ENCODE data around the gene ANKRD16. TPM values are rescaled to one million over a fixed set of nuclear protein-coding genes. Genes with fewer than 3 reads are reported as not detected.
"Not testable (repeated sequence)": the region's sequence is repeated elsewhere in the genome, so short reads cannot be mapped to it uniquely, and the experiment has no call there.

ANKRD16 gene
- total RNA-seq, 4 donors from 2014 or later, result 9.0 to 23.3 (median 16.6) TPM

DNA sequence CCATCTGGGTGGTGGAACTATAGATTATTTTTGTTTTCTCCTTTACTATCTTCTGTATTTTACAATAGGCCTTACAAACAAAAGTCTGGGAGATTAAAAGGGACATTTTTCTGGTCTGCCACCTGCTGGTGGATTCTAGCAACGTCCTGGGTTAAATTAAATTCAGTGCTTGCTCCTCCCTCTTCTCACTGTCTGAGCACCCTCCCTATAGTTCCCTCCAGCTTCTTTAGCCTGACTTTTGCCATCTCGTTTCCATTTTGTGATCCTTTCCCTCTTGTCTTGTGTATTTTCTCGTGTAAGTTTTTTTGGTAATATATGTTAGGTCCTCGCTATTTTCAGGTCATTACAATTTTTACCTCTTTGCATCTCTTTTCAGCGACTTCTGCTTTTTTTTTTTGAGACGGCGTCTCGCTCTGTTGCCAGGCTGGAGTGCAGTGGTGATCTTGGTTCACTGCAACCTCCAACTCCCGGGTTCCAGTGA lies 16.1 kb downstream of the ANKRD16 start:
- peak; percentile 68 to 91 for DNase-seq (ENCODE audit: low spot score in 2 of 2)
- no peak overlapping the region for H3K4me3 ChIP-seq (ENCODE audit: low read depth, poor library complexity, severe bottlenecking)
- 44 to 45% methylated on average over 9 of the region's 9 CpGs for WGBS, 2 donors
- intact Hi-C loops (cut with DNase I; ENCODE audit: low total_unique reads), result loop anchor here (10.0 kb wide), 1 partner anchor 189 kb away; the partner anchor contains the start of gene TASOR2
- TF ChIP-seq POLR2A (IDR thresholded peaks at IDR 0.05), result no peak
- TF ChIP-seq, protein P1, sequence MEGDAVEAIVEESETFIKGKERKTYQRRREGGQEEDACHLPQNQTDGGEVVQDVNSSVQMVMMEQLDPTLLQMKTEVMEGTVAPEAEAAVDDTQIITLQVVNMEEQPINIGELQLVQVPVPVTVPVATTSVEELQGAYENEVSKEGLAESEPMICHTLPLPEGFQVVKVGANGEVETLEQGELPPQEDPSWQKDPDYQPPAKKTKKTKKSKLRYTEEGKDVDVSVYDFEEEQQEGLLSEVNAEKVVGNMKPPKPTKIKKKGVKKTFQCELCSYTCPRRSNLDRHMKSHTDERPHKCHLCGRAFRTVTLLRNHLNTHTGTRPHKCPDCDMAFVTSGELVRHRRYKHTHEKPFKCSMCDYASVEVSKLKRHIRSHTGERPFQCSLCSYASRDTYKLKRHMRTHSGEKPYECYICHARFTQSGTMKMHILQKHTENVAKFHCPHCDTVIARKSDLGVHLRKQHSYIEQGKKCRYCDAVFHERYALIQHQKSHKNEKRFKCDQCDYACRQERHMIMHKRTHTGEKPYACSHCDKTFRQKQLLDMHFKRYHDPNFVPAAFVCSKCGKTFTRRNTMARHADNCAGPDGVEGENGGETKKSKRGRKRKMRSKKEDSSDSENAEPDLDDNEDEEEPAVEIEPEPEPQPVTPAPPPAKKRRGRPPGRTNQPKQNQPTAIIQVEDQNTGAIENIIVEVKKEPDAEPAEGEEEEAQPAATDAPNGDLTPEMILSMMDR (IDR thresholded peaks at IDR 0.05), result peak in 1 of 3 donors; percentile 86

DNA sequence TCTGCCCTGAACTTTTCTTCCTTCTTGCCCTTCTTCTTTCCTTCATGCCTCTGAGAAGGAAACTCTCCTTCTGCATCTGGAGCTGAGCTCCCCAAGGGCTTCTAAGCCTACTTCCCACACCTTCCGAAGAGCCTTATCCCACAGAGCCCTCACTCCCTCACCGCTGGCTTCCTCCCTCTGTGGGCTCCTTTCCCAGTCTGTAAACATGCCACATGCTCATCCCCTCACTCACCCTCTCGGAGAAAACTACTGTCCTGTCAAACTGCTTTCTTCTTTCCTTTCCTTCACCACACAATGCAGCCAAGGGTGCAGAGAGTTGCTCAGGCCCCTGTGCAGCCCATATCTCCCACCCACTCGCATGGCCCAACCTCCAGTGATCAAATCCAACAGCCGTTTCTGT lies 18.1 kb downstream of the ANKRD16 start:
- no peak for TF ChIP-seq POLR2A (IDR thresholded peaks at IDR 0.05)
- TF ChIP-seq, protein P1 (IDR thresholded peaks at IDR 0.05), result no peak
- H3K4me3 ChIP-seq (ENCODE audit: low read depth, poor library complexity, severe bottlenecking), result no peak overlapping the region
- WGBS, 2 donors, result 71 to 77% methylated on average over 5 of the region's 5 CpGs
- no peak for DNase-seq (ENCODE audit: low spot score in 2 of 2)
- intact Hi-C loops (cut with DNase I; ENCODE audit: low total_unique reads), result loop anchor here (10.0 kb wide), 1 partner anchor 187 kb away; the partner anchor contains the start of gene TASOR2

DNA sequence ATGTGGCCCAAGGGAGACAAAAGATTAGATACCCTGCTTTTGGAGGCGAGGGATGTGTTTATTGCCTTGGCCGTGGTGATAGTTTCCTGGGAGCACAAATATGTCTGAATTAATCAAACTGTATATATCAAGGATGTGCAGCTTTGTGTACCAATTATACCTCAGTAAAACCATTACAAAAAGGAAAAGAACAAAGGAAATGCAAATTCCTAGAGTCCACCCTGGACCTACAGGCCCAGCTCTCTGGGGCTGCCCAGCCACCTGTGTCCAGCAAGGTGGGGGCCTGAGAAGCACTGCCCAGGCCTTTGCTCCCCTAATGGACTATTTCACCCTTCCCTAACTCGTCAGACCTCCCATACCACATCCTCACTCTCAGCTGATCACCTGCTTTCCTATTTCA lies 20.5 kb downstream of the ANKRD16 start:
- intact Hi-C loops (cut with DNase I; ENCODE audit: low total_unique reads), result no loop called here
- 95% methylated on average over 3 of the region's 3 CpGs for WGBS, 2 donors
- no peak overlapping the region for H3K4me3 ChIP-seq (ENCODE audit: low read depth, poor library complexity, severe bottlenecking)
- no peak for DNase-seq (ENCODE audit: low spot score in 2 of 2)
- TF ChIP-seq, protein P1 (IDR thresholded peaks at IDR 0.05), result no peak
- TF ChIP-seq POLR2A (IDR thresholded peaks at IDR 0.05), result no peak

DNA sequence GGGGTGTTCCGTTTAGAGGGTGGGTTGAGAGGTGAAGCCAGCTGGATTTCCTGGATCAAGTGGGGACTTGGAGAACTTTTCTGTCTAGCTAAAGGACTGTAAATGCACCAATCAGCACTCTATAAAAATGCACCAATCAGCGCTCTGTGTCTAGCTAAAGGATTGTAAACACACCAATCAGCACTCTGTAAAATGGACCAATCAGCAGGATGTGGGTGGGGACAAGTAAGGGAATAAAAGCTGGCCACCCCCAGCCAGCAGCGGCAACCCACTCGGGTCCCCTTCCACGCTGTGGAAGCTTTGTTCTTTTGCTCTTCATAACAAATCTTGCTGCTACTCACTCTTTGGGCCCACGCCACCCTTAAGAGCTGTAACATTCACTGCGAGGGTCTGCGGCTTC lies 21.3 kb downstream of the ANKRD16 start:
- H3K4me3 ChIP-seq (ENCODE audit: low read depth, poor library complexity, severe bottlenecking); intact Hi-C loops (cut with DNase I; ENCODE audit: low total_unique reads); DNase-seq (ENCODE audit: low spot score in 2 of 2): not testable (repeated sequence)
- 83 to 93% methylated on average over 8 of the region's 8 CpGs for WGBS, 2 donors

DNA sequence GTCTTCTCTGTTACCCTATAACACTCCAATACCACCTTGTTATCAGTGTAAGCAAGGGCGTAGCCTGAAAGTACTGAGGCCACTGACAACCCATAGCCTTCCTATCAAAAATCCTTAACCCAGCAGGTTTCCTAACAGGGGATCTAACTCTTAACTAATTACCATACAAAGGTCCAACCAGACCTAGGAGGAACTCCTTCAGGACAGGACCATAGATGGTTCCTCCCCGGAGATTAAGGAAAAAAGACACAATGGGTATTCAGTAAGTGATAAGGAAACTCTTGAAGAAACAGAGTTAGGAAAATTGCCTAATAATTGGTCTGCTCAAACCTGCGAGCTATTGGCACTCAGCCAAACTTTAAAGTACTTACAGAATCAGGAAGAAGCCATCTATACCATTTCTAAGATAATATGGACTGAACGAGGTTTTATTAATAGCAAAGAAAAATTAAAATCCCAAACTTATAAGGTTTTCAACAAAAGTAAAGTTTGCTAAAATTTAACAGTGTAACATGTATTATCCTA lies 22.5 kb downstream of the ANKRD16 start:
- 47 to 48% methylated on average over 4 of the region's 4 CpGs for WGBS, 2 donors
- H3K4me3 ChIP-seq (ENCODE audit: low read depth, poor library complexity, severe bottlenecking); intact Hi-C loops (cut with DNase I; ENCODE audit: low total_unique reads); DNase-seq (ENCODE audit: low spot score in 2 of 2): not testable (repeated sequence)

DNA sequence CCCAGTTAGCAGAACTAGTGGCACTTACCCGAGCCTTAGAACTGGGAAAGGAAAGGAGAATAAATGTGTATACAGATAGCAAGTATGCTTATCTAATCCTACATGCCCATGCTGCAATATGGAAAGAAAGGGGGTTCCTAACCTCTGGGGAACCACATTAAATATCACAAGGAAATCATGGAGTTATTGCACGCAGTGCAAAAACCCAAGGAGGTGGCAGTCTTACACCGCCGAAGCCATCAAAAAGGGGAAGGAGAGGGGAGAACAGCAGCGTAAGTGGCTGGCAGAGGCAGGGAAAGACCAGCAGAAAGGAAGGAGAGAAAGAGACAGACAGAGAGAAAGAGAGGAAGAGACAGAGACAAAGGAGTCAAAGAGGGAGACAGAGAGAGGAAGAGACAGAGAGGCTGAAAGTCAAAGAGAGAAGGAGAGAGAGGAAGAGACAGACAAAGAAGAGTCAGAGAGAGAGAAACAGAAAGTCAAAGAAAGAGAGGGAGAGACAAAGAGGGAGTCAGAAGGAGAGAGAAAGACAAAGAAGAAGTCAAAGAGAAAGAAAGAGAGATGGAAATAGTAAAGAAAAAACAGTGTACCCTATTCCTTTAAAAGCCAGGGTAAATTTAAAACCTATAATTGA lies 23.1 kb downstream of the ANKRD16 start:
- WGBS, 2 donors, result 71 to 89% methylated on average over 5 of the region's 5 CpGs
- intact Hi-C loops (cut with DNase I; ENCODE audit: low total_unique reads); H3K4me3 ChIP-seq (ENCODE audit: low read depth, poor library complexity, severe bottlenecking); DNase-seq (ENCODE audit: low spot score in 2 of 2): not testable (repeated sequence)

DNA sequence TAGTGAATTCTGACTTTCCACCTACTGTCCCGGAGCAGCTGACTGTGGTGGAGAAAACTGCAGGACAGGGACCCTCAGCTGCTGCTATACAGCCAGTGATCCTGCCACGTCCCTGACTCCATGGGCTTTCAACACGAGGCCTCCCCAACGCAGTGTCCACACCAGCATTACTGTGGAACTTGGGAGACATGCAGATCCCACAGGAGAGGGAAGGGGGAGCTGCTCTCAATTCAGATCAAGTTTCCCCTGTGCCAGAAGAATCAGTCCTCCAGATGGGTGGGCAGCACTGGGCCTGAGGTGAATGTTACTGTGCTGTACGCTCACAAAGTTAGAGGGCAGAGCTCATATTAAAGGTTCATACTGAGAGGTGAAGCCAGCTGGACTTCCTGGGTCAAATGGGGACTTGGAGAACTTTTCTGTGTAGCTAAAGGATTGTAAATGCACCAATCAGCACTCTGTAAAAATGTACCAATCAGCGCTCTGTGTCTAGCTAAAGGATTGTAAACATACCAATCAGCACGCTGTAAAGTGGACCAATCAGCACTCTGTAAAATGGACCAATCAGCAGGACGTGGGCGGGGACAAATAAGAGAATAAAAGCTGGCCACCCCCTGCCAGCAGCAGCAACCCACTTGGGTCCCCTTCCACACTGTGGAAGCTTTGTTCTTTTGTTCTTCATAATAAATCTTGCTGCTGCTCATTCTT lies 26.6 kb downstream of the ANKRD16 start:
- H3K4me3 ChIP-seq (ENCODE audit: low read depth, poor library complexity, severe bottlenecking); intact Hi-C loops (cut with DNase I; ENCODE audit: low total_unique reads); DNase-seq (ENCODE audit: low spot score in 2 of 2): not testable (repeated sequence)
- WGBS, 2 donors, result 97 to 98% methylated on average over 9 of the region's 9 CpGs
